ENCODE data around the gene CXorf65.

The CXorf65 gene

DNA sequence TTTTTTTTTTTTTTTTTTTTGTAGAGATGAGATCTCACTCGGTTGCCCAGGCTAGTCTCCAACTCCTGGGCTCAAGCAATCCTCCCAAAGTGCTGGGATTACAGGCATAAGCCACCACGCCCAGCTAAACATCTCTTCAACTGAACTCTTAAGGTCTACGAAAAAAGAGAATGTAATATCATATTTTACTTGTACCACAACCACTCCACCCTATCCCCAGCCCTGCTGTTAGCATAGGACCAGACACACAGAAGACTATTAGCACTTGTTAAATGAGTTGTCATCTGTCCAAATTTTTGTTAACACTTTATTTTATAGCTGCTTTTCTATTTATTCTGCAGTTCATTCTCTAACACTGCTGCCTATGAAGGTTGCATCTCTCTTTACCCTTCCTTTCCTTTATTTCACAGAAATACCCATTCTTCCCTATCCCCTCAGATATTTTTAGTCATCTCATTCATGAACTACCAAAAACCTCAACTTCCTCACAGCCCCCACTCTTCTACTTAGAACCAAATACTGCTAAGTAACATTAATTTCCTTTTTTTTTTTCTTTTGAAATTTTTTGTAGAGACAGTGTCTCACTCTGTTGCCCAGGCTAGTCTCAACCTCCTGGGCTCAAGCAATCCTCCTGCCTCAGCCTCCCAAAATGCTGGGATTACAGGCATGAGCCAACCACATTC is 48.6 kb downstream of the CXorf65 start:
- no peak for DNase-seq

DNA sequence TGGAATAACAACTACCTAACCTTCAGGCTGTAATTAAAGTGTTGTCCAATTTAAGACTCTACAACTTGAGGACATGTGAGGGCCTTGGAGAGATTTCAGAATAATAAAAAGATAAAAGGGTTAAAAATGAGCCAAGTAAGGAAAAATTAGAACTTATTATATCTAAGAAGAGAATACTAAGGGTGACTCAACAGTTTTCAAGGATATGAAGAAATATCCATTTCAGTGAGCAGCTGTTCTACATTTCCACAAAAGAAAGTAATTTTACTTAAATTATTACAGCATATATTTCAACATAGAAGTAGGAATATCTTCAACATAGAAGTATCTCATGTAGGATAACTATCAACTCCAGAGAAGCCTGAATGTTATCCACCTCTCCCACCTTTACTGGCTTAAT is 49.7 kb downstream of the CXorf65 start:
- no peak for DNase-seq
